Measurements from ENCODE around the gene CACNA1H.
A peak's percentile ranks its signal among the peaks of the same experiment; 100 is the strongest.

CACNA1H gene

GRCh38 chr16:1143761-1144450 lies 9.0 kb upstream of the CACNA1H start:
- no peak for DNase-seq

- DNase-seq, result no peak
Measured at GRCh38 chr16:1144476-1145382, 8.2 kb upstream of the CACNA1H start.

GRCh38 chr16:1145383-1146100 lies 7.4 kb upstream of the CACNA1H start:
- DNase-seq, result no peak

GRCh38 chr16:1146409-1146808 lies 6.5 kb upstream of the CACNA1H start:
- no peak for DNase-seq

GRCh38 chr16:1147027-1147426 lies 5.9 kb upstream of the CACNA1H start:
- DNase-seq, result no peak

- DNase-seq, result no peak
Measured at GRCh38 chr16:1149101-1149636, 3.7 kb upstream of the CACNA1H start.

GRCh38 chr16:1150511-1150982 lies 2.4 kb upstream of the CACNA1H start:
- peak in 1 of 2 experiments; percentile 5 for DNase-seq

- no peak for DNase-seq
Measured at GRCh38 chr16:1151424-1152122, 1.3 kb upstream of the CACNA1H start.

- no peak for DNase-seq
Measured at GRCh38 chr16:1152123-1152638, 725 bp upstream of the CACNA1H start.

GRCh38 chr16:1153480-1154160 lies 714 bp downstream of the CACNA1H start:
- DNase-seq, result no peak

- DNase-seq, result no peak
Measured at GRCh38 chr16:1154291-1154886, 1.5 kb downstream of the CACNA1H start.

- DNase-seq, result no peak
Measured at GRCh38 chr16:1154887-1155331, 2.0 kb downstream of the CACNA1H start.

GRCh38 chr16:1155353-1156054 lies 2.6 kb downstream of the CACNA1H start:
- DNase-seq, result no peak

- no peak for DNase-seq
Measured at GRCh38 chr16:1156055-1156982, 3.4 kb downstream of the CACNA1H start.

GRCh38 chr16:1156983-1157638 lies 4.2 kb downstream of the CACNA1H start:
- no peak for DNase-seq

- no peak for DNase-seq
Measured at GRCh38 chr16:1157639-1158455, 4.9 kb downstream of the CACNA1H start.

- DNase-seq, result no peak
Measured at GRCh38 chr16:1158456-1159324, 5.8 kb downstream of the CACNA1H start.
